ENCODE measurements around the gene SHISA7.
"Not testable (repeated sequence)": the region's sequence is repeated elsewhere in the genome, so short reads cannot be mapped to it uniquely, and the experiment has no call there.

Gene SHISA7

GRCh38 chr19:55462722-55463121, 19.6 kb upstream of the SHISA7 start:
- no peak for DNase-seq

- DNase-seq, result no peak
Observed at GRCh38 chr19:55461974-55462626, 19.0 kb upstream of the SHISA7 start.

- peak; percentile 100 for DNase-seq
Observed at GRCh38 chr19:55461259-55461973, 18.3 kb upstream of the SHISA7 start, which contains the start of gene ISOC2. ISOC2 (minus strand) TSS chr19:55461642; CDS start chr19:55456486, 5,156 bp downstream.

GRCh38 chr19:55460670-55461258, 17.7 kb upstream of the SHISA7 start:
- no peak for DNase-seq

- no peak for DNase-seq
Observed at GRCh38 chr19:55459950-55460657, 17.0 kb upstream of the SHISA7 start.

GRCh38 chr19:55459551-55459949, 16.4 kb upstream of the SHISA7 start:
- no peak for DNase-seq

- DNase-seq, result no peak
Observed at GRCh38 chr19:55457683-55458457, 14.8 kb upstream of the SHISA7 start.

GRCh38 chr19:55456347-55456746, 13.2 kb upstream of the SHISA7 start:
- no peak for DNase-seq

- no peak for DNase-seq
Observed at GRCh38 chr19:55455576-55456235, 12.6 kb upstream of the SHISA7 start.

GRCh38 chr19:55454787-55455243, 11.7 kb upstream of the SHISA7 start:
- DNase-seq, result peak; percentile 63

GRCh38 chr19:55453511-55454260, 10.6 kb upstream of the SHISA7 start:
- DNase-seq, result no peak

GRCh38 chr19:55452749-55453346, 9.7 kb upstream of the SHISA7 start:
- DNase-seq, result peak; percentile 65

GRCh38 chr19:55451965-55452748, 9.1 kb upstream of the SHISA7 start:
- peak; percentile 44 for DNase-seq

- no peak for DNase-seq
Observed at GRCh38 chr19:55451163-55451964, 8.3 kb upstream of the SHISA7 start.

GRCh38 chr19:55449469-55449868, 6.4 kb upstream of the SHISA7 start:
- no peak for DNase-seq

- DNase-seq, result not testable (repeated sequence)
Observed at GRCh38 chr19:55448175-55448490, 5.0 kb upstream of the SHISA7 start.

GRCh38 chr19:55447421-55448174, 4.5 kb upstream of the SHISA7 start:
- DNase-seq, result no peak

- no peak for DNase-seq
Observed at GRCh38 chr19:55446060-55446459, 3.0 kb upstream of the SHISA7 start.

All from activated T-cell treated with anti-CD3 and anti-CD28 coated beads, Interleukin-2, amount 50 U/mL, for 1 hour (primary cell).